Measurements from ENCODE around the gene GNA12. TPM values are rescaled to one million over a fixed set of nuclear protein-coding genes. Genes with fewer than 3 reads are reported as not detected.

GNA12 gene
- total RNA-seq, 1 experiment from 2014 or later = 35.5 TPM

GRCh38 chr7:2705371-2706096 is 138.6 kb downstream of the GNA12 start:
- POLR2A ChIA-PET (ENCODE audit: low non-redundant PET) = no interaction called here
- H3K4me1 ChIP-seq (ENCODE audit: insufficient read depth, low read length, poor library complexity, severe bottlenecking) = no peaks in the 10 kb centered on the region
- DNase-seq (ENCODE audit: low spot score) = no peak
- CTCF ChIA-PET = no interaction called here
- no peaks in the 10 kb centered on the region for H3K36me3 ChIP-seq (ENCODE audit: insufficient read depth, low read length, poor library complexity, severe bottlenecking)
- no TSS peak for BruUV-seq (replicated peaks)
- no peaks in the 10 kb centered on the region for H3K9me3 ChIP-seq (ENCODE audit: low read depth, low read length, poor library complexity, severe bottlenecking)
- intact Hi-C loops (cut with micrococcal nuclease; ENCODE audit: unreplicated experiment) = no loop called here
- H3K27me3 ChIP-seq (replicated peaks; ENCODE audit: insufficient read depth, low read depth, low read length, poor library complexity) = no peaks in the 10 kb centered on the region
- no peak overlapping the region for H3K4me3 ChIP-seq (ENCODE audit: low read depth, low read length, poor library complexity, severe bottlenecking)
- no peak overlapping the region for H3K27ac ChIP-seq (ENCODE audit: low read depth, low read length, poor library complexity, severe bottlenecking)
- TF ChIP-seq EZH2 (IDR thresholded peaks at IDR 0.05; ENCODE audit: borderline replicate concordance, low read depth, low read length, poor library complexity, severe bottlenecking) = no peak
- TF ChIP-seq CTCF (conservative IDR thresholded peaks at IDR 0.05; ENCODE audit: low read depth, low read length) = no peak

- POLR2A ChIA-PET (ENCODE audit: low non-redundant PET) = no interaction called here
- H3K36me3 ChIP-seq (ENCODE audit: insufficient read depth, low read length, poor library complexity, severe bottlenecking) = no peaks in the 10 kb centered on the region
- DNase-seq (ENCODE audit: low spot score) = no peak
- no peaks in the 10 kb centered on the region for H3K27me3 ChIP-seq (replicated peaks; ENCODE audit: insufficient read depth, low read depth, low read length, poor library complexity)
- intact Hi-C loops (cut with micrococcal nuclease; ENCODE audit: unreplicated experiment) = no loop called here
- CTCF ChIA-PET = no interaction called here
- H3K27ac ChIP-seq (ENCODE audit: low read depth, low read length, poor library complexity, severe bottlenecking) = no peak overlapping the region
- H3K4me3 ChIP-seq (ENCODE audit: low read depth, low read length, poor library complexity, severe bottlenecking) = no peak overlapping the region
- no peaks in the 10 kb centered on the region for H3K4me1 ChIP-seq (ENCODE audit: insufficient read depth, low read length, poor library complexity, severe bottlenecking)
- TF ChIP-seq EZH2 (IDR thresholded peaks at IDR 0.05; ENCODE audit: borderline replicate concordance, low read depth, low read length, poor library complexity, severe bottlenecking) = no peak
- no peaks in the 10 kb centered on the region for H3K9me3 ChIP-seq (ENCODE audit: low read depth, low read length, poor library complexity, severe bottlenecking)
- BruUV-seq (replicated peaks) = no TSS peak
These were observed 141.5 kb downstream of the GNA12 start for GRCh38 chr7:2702594-2702957.

GRCh38 chr7:2701832-2702593 is 142.1 kb downstream of the GNA12 start:
- H3K27me3 ChIP-seq (replicated peaks; ENCODE audit: insufficient read depth, low read depth, low read length, poor library complexity) = no peaks in the 10 kb centered on the region
- ChIA-PET CTCF (no interaction called here), POLR2A (ENCODE audit: low non-redundant PET) (no interaction called here)
- no peak overlapping the region for H3K27ac ChIP-seq (ENCODE audit: low read depth, low read length, poor library complexity, severe bottlenecking)
- H3K4me3 ChIP-seq (ENCODE audit: low read depth, low read length, poor library complexity, severe bottlenecking) = no peak overlapping the region
- intact Hi-C loops (cut with micrococcal nuclease; ENCODE audit: unreplicated experiment) = no loop called here
- H3K9me3 ChIP-seq (ENCODE audit: low read depth, low read length, poor library complexity, severe bottlenecking) = no peaks in the 10 kb centered on the region
- BruUV-seq (replicated peaks) = no TSS peak
- H3K4me1 ChIP-seq (ENCODE audit: insufficient read depth, low read length, poor library complexity, severe bottlenecking) = no peaks in the 10 kb centered on the region
- no peak for DNase-seq (ENCODE audit: low spot score)
- H3K36me3 ChIP-seq (ENCODE audit: insufficient read depth, low read length, poor library complexity, severe bottlenecking) = no peaks in the 10 kb centered on the region
- TF ChIP-seq EZH2 (IDR thresholded peaks at IDR 0.05; ENCODE audit: borderline replicate concordance, low read depth, low read length, poor library complexity, severe bottlenecking) (no peak), CTCF (conservative IDR thresholded peaks at IDR 0.05; ENCODE audit: low read depth, low read length) (no peak)

Measured in A673 (cell line).